IPS-18a (cell line): ENCODE measurements around the gene TRMU.
"Not testable (repeated sequence)": the region's sequence is repeated elsewhere in the genome, so short reads cannot be mapped to it uniquely, and the experiment has no call there.

Source experiments
- H3K27ac ChIP-seq: one replicate; pipeline ENCODE4 v1.5.1; 2013; ENCODE audit warnings: low read length
- H3K27me3 ChIP-seq: one replicate; pipeline ENCODE4 v1.6.1; 2013; ENCODE audit warnings: mild to moderate bottlenecking, low read length; ENCODE audit not compliant: control insufficient read depth, insufficient read depth
- H3K36me3 ChIP-seq: one replicate; pipeline ENCODE4 v1.6.1; 2013; ENCODE audit warnings: low read depth, low read length; ENCODE audit not compliant: control insufficient read depth
- H3K4me1 ChIP-seq: one replicate; pipeline ENCODE4 v1.6.1; 2013; ENCODE audit warnings: low read depth, low read length; ENCODE audit not compliant: control insufficient read depth
- H3K4me3 ChIP-seq: one replicate; pipeline ENCODE4 v1.5.1; 2013; ENCODE audit warnings: low read length
- H3K9ac ChIP-seq: one replicate; pipeline ENCODE4 v1.6.1; 2013; ENCODE audit warnings: mild to moderate bottlenecking, low read length, moderate library complexity
- H3K9me3 ChIP-seq: one replicate; pipeline ENCODE4 v1.6.1; 2013; ENCODE audit warnings: low read depth, low read length; ENCODE audit not compliant: control insufficient read depth

The TRMU gene

DNA sequence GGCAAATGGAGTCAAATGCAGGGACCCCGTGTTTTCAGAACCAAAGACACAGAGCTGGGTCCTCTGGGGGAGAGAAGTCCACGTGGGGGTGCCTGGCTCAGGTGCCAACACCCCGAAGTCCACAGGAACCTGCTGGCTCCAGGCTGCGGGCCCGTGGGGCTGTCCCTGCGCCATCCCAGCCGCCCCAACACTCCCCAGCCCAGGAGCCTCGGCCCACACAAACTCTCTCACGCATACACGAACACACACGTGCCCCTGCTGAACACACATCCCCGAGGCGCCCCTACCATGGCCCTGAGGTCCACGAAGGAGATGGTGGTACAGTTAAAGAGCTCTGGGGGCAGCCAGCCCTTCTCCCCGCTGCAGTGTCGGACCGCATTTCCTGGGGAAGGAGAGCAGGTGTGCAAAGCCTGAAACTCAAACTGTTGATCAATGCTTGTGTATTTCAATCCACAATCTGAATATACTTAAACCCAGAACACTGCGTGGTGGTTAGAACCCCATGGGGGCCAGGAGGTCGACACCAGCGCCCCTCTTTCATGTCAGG, 54.7 kb downstream of the TRMU start:
- no peak overlapping the region for H3K4me3 ChIP-seq
- no peaks in the 10 kb centered on the region for H3K4me1 ChIP-seq
- no peaks in the 10 kb centered on the region for H3K9me3 ChIP-seq
- H3K27ac ChIP-seq = no peak overlapping the region
- no peak overlapping the region for H3K9ac ChIP-seq
- no peaks in the 10 kb centered on the region for H3K36me3 ChIP-seq
- no peaks in the 10 kb centered on the region for H3K27me3 ChIP-seq

DNA sequence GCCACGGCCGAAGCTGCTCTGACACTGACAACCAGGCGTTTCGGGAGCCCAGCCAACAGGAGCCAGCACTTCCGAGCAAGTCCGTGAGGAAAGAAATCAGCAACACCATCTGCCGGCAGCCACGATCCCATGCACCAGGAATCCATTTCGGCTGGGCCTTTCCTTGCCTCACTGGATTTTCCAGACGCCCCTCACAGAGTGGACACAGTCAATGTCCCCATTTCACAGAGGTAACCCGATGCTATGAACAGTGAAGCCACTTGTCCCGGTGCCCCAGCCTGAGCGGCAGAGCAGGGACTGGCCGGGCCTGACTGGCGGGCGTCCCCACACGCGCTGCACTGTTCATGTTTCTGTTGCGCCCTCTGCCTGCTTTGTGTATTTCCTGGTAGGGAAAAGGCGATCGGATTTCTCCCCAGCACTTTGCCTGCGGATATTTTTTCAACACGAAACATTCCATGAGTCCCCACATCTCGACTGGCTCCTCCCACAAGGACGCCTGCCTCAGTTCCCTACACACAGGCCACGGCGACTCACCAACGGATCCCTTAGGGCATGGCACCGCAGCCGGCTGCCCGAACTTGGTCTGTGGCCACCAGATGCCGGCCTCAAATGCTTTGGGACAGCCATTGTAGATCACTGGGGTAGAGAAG, 55.3 kb downstream of the TRMU start:
- Histone ChIP-seq H3K27me3 (no peaks in the 10 kb centered on the region), H3K9ac (no peak overlapping the region)

DNA sequence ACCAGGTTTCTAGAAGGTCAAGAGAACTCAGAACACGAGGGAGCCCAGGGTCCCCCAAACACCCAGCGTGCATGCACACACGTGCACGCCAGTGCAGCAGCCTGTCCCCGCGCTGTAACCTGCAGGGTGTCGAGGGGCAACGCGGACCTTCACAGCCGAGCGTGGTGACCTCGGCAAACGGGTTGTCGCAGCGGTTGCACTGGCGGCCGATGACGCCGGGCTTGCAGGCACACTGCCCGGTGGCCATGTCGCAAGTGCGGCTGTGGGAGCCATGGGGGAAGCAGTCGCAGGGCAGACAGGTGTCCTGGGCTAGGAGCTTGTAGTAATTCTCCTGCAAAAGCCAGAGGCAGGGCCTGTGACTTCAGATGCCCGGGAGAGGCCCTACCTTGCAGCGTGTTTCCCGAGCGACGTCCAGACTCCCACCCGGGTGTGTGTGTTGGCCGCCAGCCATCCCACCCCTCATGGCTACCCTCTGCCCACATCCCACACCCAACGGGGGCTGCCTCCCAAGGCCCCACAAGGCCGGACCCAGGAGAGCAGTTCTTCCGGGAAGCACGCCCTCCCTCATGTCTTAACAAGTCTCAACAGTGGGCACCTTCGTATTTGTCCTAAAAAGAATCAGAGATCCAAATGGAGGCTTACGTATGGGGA, 56.1 kb downstream of the TRMU start:
- Histone ChIP-seq H3K9ac (no peak overlapping the region), H3K27ac (no peak overlapping the region), H3K36me3 (no peaks in the 10 kb centered on the region)

More for the DNA sequence above, 55.3 kb downstream of the TRMU start:
- Histone ChIP-seq H3K27ac (no peak overlapping the region), H3K9me3 (no peaks in the 10 kb centered on the region), H3K4me1 (no peaks in the 10 kb centered on the region), H3K36me3 (no peaks in the 10 kb centered on the region), H3K4me3 (no peak overlapping the region)

DNA sequence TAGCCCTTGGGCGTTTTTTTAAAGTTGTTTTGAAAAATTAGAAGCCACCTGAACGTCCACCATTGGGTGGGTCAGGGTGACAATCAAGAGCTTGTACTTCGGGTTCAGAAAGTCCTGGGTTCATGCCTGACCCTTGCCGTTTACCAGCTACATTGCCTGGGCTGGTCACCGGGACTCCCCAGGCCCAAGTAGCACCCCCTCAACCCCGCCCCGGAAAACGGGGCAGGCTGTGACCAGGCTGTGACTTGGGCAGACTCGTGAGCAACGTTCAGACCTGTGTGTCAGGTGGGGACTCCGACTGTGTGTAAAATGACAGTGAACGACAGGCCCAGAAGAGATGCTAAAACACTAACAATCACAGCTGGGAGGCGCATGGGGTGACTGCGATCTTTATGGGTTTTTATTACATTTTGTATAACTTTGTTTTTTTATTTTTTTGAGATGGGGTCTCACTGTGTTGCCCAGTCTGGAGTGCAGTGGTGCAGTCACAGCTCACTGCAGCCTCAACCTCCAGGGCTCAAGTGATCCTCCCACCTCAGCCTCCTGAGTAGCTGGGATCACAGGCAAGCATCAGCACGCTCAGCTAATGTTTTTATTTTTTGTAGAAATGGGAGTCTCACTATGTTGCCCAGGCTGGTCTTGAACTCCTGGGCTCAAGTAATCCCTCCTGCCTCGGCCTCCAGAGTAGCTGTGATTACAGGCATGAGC, 56.8 kb downstream of the TRMU start:
- H3K27me3 ChIP-seq = no peaks in the 10 kb centered on the region
- no peaks in the 10 kb centered on the region for H3K4me1 ChIP-seq
- no peak overlapping the region for H3K27ac ChIP-seq
- no peak overlapping the region for H3K9ac ChIP-seq
- H3K36me3 ChIP-seq = no peaks in the 10 kb centered on the region
- no peaks in the 10 kb centered on the region for H3K9me3 ChIP-seq
- H3K4me3 ChIP-seq = no peak overlapping the region

More for the DNA sequence above, 56.1 kb downstream of the TRMU start:
- Histone ChIP-seq H3K4me1 (no peaks in the 10 kb centered on the region), H3K4me3 (no peak overlapping the region), H3K27me3 (no peaks in the 10 kb centered on the region), H3K9me3 (no peaks in the 10 kb centered on the region)

DNA sequence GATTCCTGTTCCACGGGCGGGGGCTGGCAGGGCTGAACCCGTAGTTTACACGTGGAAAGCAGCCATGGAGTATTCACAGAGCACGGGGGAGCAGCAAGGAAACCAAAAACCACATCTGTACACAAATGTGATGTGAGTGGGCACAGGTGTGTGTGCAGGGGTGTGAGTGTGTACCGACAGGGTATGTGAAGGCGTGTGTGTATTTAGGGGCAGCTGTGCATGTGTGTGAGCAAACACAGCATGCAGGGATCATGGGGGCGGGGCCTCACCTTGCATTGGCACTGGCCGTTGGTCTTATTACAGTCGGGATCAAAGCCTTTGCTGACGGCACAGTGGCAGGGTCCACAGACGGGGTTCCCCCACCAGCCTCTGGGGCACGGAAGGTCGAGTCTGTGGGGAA, 58.4 kb downstream of the TRMU start:
- H3K27ac ChIP-seq = no peak overlapping the region
- no peaks in the 10 kb centered on the region for H3K27me3 ChIP-seq
- H3K9me3 ChIP-seq = no peaks in the 10 kb centered on the region
- no peak overlapping the region for H3K4me3 ChIP-seq
- H3K9ac ChIP-seq = no peak overlapping the region
- no peaks in the 10 kb centered on the region for H3K36me3 ChIP-seq
- H3K4me1 ChIP-seq = no peaks in the 10 kb centered on the region

DNA sequence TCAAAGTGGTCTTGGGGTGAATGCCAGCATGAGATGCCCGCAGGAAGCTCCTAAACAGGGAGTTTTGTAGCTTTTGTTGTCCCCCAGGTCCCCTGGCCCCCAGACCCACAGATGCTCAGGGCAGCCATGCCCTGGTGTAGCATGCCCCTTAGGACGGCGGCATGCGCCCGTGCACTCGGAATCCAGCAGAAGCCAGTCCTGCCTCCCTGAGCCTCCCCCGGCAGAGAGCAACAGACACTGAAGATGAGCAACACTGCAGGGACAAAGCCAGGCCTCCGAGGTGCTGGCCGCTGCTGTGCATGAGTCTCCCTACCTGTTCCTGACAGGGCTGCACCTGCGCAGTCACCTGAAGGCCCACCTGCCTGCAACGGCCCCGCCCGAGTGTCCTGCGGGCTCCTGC, 59.1 kb downstream of the TRMU start:
- Histone ChIP-seq H3K4me3 (no peak overlapping the region), H3K27me3 (no peaks in the 10 kb centered on the region)

DNA sequence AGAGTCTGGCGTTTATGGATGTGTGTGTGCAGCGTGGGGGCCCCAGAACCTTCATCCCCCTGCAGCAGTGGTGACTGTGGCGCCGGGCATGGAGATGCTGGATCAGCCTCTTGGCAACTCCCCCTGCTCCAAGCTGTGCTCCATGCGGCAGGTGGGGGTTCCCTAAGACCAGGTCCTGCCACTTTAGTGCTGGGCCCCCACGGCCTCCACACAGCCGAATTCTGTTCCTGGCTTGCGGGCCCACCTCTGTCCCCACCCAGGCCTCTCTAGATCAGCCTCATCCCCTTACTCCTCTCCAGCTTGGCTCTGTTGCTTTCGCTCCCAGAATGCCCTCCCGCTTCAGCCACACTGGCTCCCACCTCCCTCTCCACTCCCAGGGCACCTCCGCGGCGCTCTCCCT, 59.6 kb downstream of the TRMU start:
- Histone ChIP-seq H3K36me3 (no peaks in the 10 kb centered on the region), H3K27me3 (no peaks in the 10 kb centered on the region), H3K9ac (no peak overlapping the region), H3K4me3 (no peak overlapping the region), H3K4me1 (no peaks in the 10 kb centered on the region), H3K9me3 (no peaks in the 10 kb centered on the region), H3K27ac (no peak overlapping the region)

More for the DNA sequence above, 59.1 kb downstream of the TRMU start:
- no peak overlapping the region for H3K9ac ChIP-seq
- H3K36me3 ChIP-seq = no peaks in the 10 kb centered on the region
- H3K9me3 ChIP-seq = no peaks in the 10 kb centered on the region
- H3K27ac ChIP-seq = no peak overlapping the region
- no peaks in the 10 kb centered on the region for H3K4me1 ChIP-seq

DNA sequence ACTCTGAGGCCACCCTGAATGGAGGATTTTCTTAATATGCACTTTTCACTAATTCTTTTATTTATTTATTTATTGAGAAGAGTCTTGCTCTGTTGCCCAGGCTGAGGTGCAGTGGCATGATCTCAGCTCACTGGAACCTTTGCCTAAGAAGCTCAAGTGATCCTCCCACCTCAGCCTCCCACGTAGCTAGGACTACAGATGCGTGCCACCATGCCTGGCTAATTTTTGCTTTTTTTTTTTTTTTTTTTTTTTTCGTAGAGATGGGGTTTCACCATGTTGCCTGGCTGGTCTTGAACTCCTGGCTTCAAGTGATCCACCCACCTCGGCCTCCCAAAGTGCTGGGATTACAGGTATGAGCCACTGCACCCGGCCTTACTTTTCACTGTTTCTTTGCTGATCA, 61.5 kb downstream of the TRMU start:
- H3K4me3 ChIP-seq, H3K4me1 ChIP-seq, H3K9me3 ChIP-seq, H3K9ac ChIP-seq, H3K36me3 ChIP-seq, H3K27ac ChIP-seq, H3K27me3 ChIP-seq: not testable (repeated sequence)

DNA sequence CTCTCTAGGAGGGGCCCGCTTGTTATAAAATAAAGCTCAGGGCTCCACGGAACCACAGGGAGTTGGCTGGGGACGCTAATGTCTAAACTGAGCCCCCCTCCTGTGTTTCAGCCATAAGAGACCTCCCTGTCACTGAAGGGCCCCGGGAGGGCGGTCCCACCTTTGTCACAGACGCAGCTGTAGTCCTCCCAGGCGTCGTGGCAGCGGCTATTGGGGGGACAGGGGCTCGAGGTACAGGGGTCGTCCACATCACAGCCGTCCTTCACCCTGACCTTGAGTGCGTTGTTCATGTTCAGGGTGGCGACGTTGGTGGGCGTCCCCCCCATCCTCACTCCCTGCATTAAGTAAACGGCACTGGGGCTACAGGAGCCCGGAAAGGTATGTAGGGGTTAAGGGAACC, 62.0 kb downstream of the TRMU start:
- Histone ChIP-seq H3K36me3 (no peaks in the 10 kb centered on the region), H3K9ac (no peak overlapping the region), H3K9me3 (no peaks in the 10 kb centered on the region), H3K4me1 (no peaks in the 10 kb centered on the region), H3K27ac (no peak overlapping the region), H3K27me3 (no peaks in the 10 kb centered on the region), H3K4me3 (no peak overlapping the region)

DNA sequence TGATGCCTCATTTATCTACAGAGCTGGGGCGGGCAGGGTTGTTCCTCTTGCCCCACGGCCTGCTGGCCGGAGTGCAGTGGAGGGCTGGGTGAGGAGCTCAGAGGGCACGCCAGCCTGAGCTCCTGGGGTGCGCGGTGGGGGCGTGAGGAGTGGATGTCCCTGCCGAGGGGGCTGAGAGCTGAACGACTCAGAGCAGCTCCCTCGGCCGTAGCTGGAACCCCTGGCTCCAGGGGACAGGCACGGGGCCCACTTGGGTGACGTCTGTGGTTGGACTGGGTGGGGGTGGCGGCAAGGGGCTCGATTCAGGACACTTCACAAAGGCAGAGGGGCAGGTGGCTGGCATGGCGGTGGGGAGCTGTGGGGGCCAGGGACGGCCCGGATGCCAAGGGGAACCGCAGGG, 62.4 kb downstream of the TRMU start:
- Histone ChIP-seq H3K9me3 (no peaks in the 10 kb centered on the region), H3K27me3 (no peaks in the 10 kb centered on the region), H3K27ac (no peak overlapping the region), H3K4me1 (no peaks in the 10 kb centered on the region), H3K9ac (no peak overlapping the region), H3K4me3 (no peak overlapping the region), H3K36me3 (no peaks in the 10 kb centered on the region)

DNA sequence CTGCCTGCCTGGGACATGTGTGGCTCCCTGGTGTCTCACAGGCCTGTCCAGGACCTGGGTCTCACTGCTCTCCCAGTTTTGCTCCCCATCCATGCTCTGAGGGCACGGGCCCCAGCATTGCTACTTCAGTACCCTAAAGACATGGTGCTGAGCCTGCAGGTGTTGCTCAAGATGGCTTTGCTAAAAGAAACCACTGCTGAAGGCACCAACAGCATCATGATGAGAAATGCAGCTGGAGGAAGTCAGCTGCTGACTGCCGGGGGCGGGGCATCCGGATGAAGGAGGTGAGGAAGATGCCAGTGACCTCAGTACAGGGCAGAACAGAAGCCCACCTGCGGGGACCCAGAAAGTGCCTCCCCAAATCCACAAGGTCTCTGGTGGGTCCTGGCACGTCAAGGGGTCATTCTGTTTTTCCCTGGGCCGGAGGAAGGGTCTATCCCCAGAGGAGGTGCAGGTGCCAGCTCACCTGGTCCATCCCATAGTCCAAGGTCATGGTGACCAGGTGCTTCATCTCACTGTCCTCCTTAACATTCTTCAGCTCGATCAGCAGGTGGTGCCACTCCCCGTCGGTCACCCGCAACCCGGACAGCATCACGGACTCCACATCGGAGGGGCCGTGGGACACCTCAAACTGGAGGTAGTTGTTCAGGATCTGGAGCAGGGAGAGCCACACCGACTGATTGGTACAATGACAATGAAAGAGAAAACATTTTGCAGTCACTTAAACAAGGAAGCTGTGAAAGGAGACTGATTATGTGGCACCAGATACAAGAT, 63.9 kb downstream of the TRMU start:
- no peaks in the 10 kb centered on the region for H3K36me3 ChIP-seq
- no peaks in the 10 kb centered on the region for H3K27me3 ChIP-seq
- H3K9me3 ChIP-seq = no peaks in the 10 kb centered on the region
- no peak overlapping the region for H3K4me3 ChIP-seq
- H3K27ac ChIP-seq = no peak overlapping the region
- no peak overlapping the region for H3K9ac ChIP-seq
- no peaks in the 10 kb centered on the region for H3K4me1 ChIP-seq
